ENCODE results near the gene SLC35E3. TPM values are rescaled to one million over a fixed set of nuclear protein-coding genes. Genes with fewer than 3 reads are reported as not detected.

Gene SLC35E3
- total RNA-seq = 4.2 and 5.0 TPM in 2 replicates

GRCh38 chr12:68745904-68746571 lies at the start of gene SLC35E3:
SLC35E3 (plus strand) TSS chr12:68746176; CDS start chr12:68746378, 202 bp downstream.

GRCh38 chr12:68807576-68808387 lies 61.8 kb downstream of the SLC35E3 start, which contains the start of gene MDM2:
MDM2 (plus strand) TSS chr12:68808177; CDS start chr12:68808478, 301 bp downstream.

Other genes with a start within 250 kb of the SLC35E3 start
- gene RAP1B, start 135.3 kb upstream of the SLC35E3 start, total RNA-seq = 130 and 212 TPM in 2 replicates
- gene NUP107, start 59.2 kb upstream of the SLC35E3 start, total RNA-seq = 46.1 and 82.6 TPM in 2 replicates
- 285 and 542 TPM in 2 replicates for gene MDM2, start 62.0 kb downstream of the SLC35E3 start, total RNA-seq
- gene CPM, start 187.0 kb downstream of the SLC35E3 start, total RNA-seq = 1.3 and 2.7 TPM in 2 replicates